Caco-2 (cell line): ENCODE results near the gene FCRL2. TPM values are rescaled to one million over a fixed set of nuclear protein-coding genes. Genes with fewer than 3 reads are reported as not detected.

Source experiments
- BruUV-seq: library from RNA; stranded (reverse); fragments of 400-500 nt; replicated peaks from 2 replicates; lab custom pipeline; 2021; lab: Mats Ljungman, UMichigan
- CTCF ChIA-PET: fragments of 300-600 bp; sonication (Branson Sonifier 250); formaldehyde crosslinking; loops from one replicate; lab custom pipeline; 2022; ENCODE audit warnings: antibody characterized with exemption; lab: Charles Lee
- POLR2A ChIA-PET: fragments of 300-600 bp; sonication (Branson Sonifier 250); formaldehyde crosslinking; loops from one replicate; lab custom pipeline; 2022; ENCODE audit warnings: antibody characterized with exemption; lab: Charles Lee
- DNase-seq, 2 experiments: peaks; one replicate each; pipeline versions ENCODE4 v3.0.0 to v3.0.0-alpha.2; 2020 to 2022
- H3K27me3 ChIP-seq: replicated peaks from 2 replicates; pipeline ENCODE4 v1.6.0; 2011; ENCODE audit warnings: low read length; ENCODE audit not compliant: control insufficient read depth, insufficient read depth
- H3K36me3 ChIP-seq: 2 replicates; pipeline ENCODE4 v1.5.1; 2011; ENCODE audit warnings: low read length; ENCODE audit not compliant: control insufficient read depth, insufficient read depth
- H3K4me1 ChIP-seq: fragments of 250-450 bp; sonication (Bioruptor Pico); 2 replicates; pipeline ENCODE4 v1.5.1; 2020; ENCODE audit warnings: mild to moderate bottlenecking
- H3K4me3 ChIP-seq: 2 replicates; pipeline ENCODE4 v1.5.1; 2011; ENCODE audit warnings: low read depth, mild to moderate bottlenecking, control low read depth, low read length
- H3K9me3 ChIP-seq: fragments of 250-450 bp; sonication (Bioruptor Pico); 2 replicates; pipeline ENCODE4 v1.5.1; 2020; ENCODE audit warnings: mild to moderate bottlenecking, moderate library complexity
- H3K27ac Mint-ChIP-seq: one replicate; pipeline ENCODE4 v1.8.0; 2022; ENCODE audit warnings: mixed read lengths; ENCODE audit not compliant: unreplicated experiment
- H3K27me3 Mint-ChIP-seq: one replicate; pipeline ENCODE4 v1.8.0; 2022; ENCODE audit warnings: mixed read lengths; ENCODE audit not compliant: insufficient read depth, unreplicated experiment
- H3K36me3 Mint-ChIP-seq: one replicate; pipeline ENCODE4 v1.8.0; 2022; ENCODE audit warnings: mild to moderate bottlenecking, mixed read lengths; ENCODE audit not compliant: insufficient read depth, unreplicated experiment
- H3K4me1 Mint-ChIP-seq: one replicate; pipeline ENCODE4 v1.8.0; 2022; ENCODE audit warnings: low read depth, mixed read lengths; ENCODE audit not compliant: unreplicated experiment
- H3K4me3 Mint-ChIP-seq: one replicate; pipeline ENCODE4 v1.8.0; 2022; ENCODE audit warnings: mild to moderate bottlenecking, moderate library complexity, mixed read lengths; ENCODE audit not compliant: unreplicated experiment
- H3K9me3 Mint-ChIP-seq: one replicate; pipeline ENCODE4 v1.8.0; 2022; ENCODE audit warnings: mixed read lengths; ENCODE audit not compliant: unreplicated experiment
- CTCF ChIP-seq, 2 experiments: fragments of 200-600 bp in 1 of 2; IDR thresholded peaks; 1 replicate in 1 of 2; 2 replicates in 1 of 2; pipeline versions ENCODE4 v1.5.1 to v1.8.0; 2011 to 2022; ENCODE audit warnings: antibody characterized with exemption in 1 of 2, control low read depth in 1 of 2, inconsistent platforms in 1 of 2, low read depth in 1 of 2, low read length in 1 of 2, mild to moderate bottlenecking in 1 of 2, moderate library complexity in 1 of 2; ENCODE audit not compliant: insufficient read depth in 1 of 2, severe bottlenecking in 1 of 2, unreplicated experiment in 1 of 2
- intact Hi-C: fragments of 100-400 bp; cut with micrococcal nuclease; formaldehyde crosslinking; loops from one replicate; pipeline ENCODE4 v1.10.0; 2022; ENCODE audit not compliant: unreplicated experiment
- total RNA-seq: library from RNA; stranded (reverse); gene quantifications from 2 replicates; pipeline ENCODE4 v1.2.3, GENCODE V29; 2022

Gene FCRL2
- total RNA-seq, 1 experiment from 2014 or later = not detected

- ChIA-PET CTCF (no interaction called here), POLR2A (no interaction called here)
- intact Hi-C loops = no loop called here
- TF ChIP-seq CTCF (IDR thresholded peaks at IDR 0.05; ENCODE audit: insufficient read depth in 1 of 2, low read depth in 1 of 2, low read length in 1 of 2, severe bottlenecking in 1 of 2, unreplicated experiment in 1 of 2) = no peak
- Mint-ChIP-seq H3K27ac (no peak overlapping the region), H3K9me3 (no peaks in the 10 kb centered on the region), H3K27me3 (peaks cover 8% of the 10 kb centered on the region), H3K36me3 (no peaks in the 10 kb centered on the region), H3K4me3 (no peak overlapping the region), H3K4me1 (no peaks in the 10 kb centered on the region)
- Histone ChIP-seq H3K27me3 (no peaks in the 10 kb centered on the region), H3K9me3 (no peaks in the 10 kb centered on the region), H3K4me3 (no peak overlapping the region), H3K36me3 (no peaks in the 10 kb centered on the region), H3K4me1 (no peaks in the 10 kb centered on the region)
- no TSS peak for BruUV-seq
- DNase-seq = no peak
These were observed 42.6 kb downstream of the FCRL2 start for GRCh38 chr1:157734321-157734720.

GRCh38 chr1:157732755-157733154 is 44.2 kb downstream of the FCRL2 start:
- Mint-ChIP-seq H3K4me1 (no peaks in the 10 kb centered on the region), H3K36me3 (no peaks in the 10 kb centered on the region), H3K27me3 (peaks cover 8% of the 10 kb centered on the region), H3K4me3 (no peak overlapping the region), H3K27ac (no peak overlapping the region), H3K9me3 (no peaks in the 10 kb centered on the region)
- Histone ChIP-seq H3K4me3 (no peak overlapping the region), H3K27me3 (no peaks in the 10 kb centered on the region), H3K9me3 (no peaks in the 10 kb centered on the region), H3K36me3 (no peaks in the 10 kb centered on the region), H3K4me1 (no peaks in the 10 kb centered on the region)
- TF ChIP-seq CTCF (IDR thresholded peaks at IDR 0.05; ENCODE audit: insufficient read depth in 1 of 2, low read depth in 1 of 2, low read length in 1 of 2, severe bottlenecking in 1 of 2, unreplicated experiment in 1 of 2) = no peak
- ChIA-PET POLR2A (no interaction called here), CTCF (no interaction called here)
- no peak for DNase-seq
- intact Hi-C loops = no loop called here
- BruUV-seq = no TSS peak

GRCh38 chr1:157725221-157725577 is 51.7 kb downstream of the FCRL2 start:
- H3K9me3 Mint-ChIP-seq = peaks cover 19% of the 10 kb centered on the region
- no peak overlapping the region for H3K4me3 Mint-ChIP-seq
- intact Hi-C loops = no loop called here
- peaks cover 5% of the 10 kb centered on the region for H3K27me3 Mint-ChIP-seq
- Histone ChIP-seq H3K27me3 (no peaks in the 10 kb centered on the region), H3K4me1 (no peaks in the 10 kb centered on the region), H3K4me3 (no peak overlapping the region), H3K36me3 (no peaks in the 10 kb centered on the region), H3K9me3 (peaks cover 7% of the 10 kb centered on the region; the same call in 1 of the 2 replicates)
- ChIA-PET CTCF (no interaction called here), POLR2A (no interaction called here)
- no peak for DNase-seq
- no peak for TF ChIP-seq CTCF (IDR thresholded peaks at IDR 0.05; ENCODE audit: insufficient read depth in 1 of 2, low read depth in 1 of 2, low read length in 1 of 2, severe bottlenecking in 1 of 2, unreplicated experiment in 1 of 2)
- no peaks in the 10 kb centered on the region for H3K36me3 Mint-ChIP-seq
- H3K4me1 Mint-ChIP-seq = no peaks in the 10 kb centered on the region
- BruUV-seq = no TSS peak
- no peak overlapping the region for H3K27ac Mint-ChIP-seq
